ENCODE results near the gene LCN1.

DNA sequence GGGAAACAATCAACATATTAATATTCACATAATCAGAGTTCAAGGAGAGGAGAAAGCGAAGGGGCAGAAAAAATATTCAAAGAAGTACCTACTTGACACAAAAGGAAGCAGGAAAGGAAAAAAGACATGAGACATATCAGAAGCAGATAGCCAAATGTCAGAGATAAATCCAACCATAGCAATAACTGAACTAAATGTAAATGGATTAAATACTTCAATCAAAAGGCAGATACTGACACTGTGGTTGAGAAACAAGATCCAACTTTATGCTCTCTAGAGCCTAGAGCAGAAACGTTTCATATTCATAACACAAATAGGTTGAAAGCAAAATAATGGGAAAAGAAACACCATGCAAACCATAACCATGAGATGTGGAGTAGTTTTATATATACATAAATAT is 11.8 kb upstream of the LCN1 start:
- TF ChIP-seq CTCF (IDR thresholded peaks at IDR 0.05 in 4 of 5, conservative IDR thresholded peaks at IDR 0.05 in 1 of 5) (no peak), POLR2A (IDR thresholded peaks at IDR 0.05) (no peak)
